Stimulated activated CD8-positive, alpha-beta memory T cell treated with anti-CD3 and anti-CD28 coated beads, Interleukin-2, amount 100 ng/mL, for 1 hour (primary cell): ENCODE results near the gene PPP2R5C.

Source experiments
- DNase-seq, 2 donors: peaks; one replicate each; pipeline ENCODE4 v3.0.0-alpha.2; 2020; ENCODE audit warnings: low read depth in 2 of 2

The PPP2R5C gene

GRCh38 chr14:101755591-101756324 lies 5.8 kb upstream of the PPP2R5C start:
- DNase-seq: no peak

- no peak for DNase-seq
Measured at GRCh38 chr14:101757064-101757838, 4.3 kb upstream of the PPP2R5C start.

GRCh38 chr14:101757839-101758211 lies 3.7 kb upstream of the PPP2R5C start:
- DNase-seq: no peak

DNA sequence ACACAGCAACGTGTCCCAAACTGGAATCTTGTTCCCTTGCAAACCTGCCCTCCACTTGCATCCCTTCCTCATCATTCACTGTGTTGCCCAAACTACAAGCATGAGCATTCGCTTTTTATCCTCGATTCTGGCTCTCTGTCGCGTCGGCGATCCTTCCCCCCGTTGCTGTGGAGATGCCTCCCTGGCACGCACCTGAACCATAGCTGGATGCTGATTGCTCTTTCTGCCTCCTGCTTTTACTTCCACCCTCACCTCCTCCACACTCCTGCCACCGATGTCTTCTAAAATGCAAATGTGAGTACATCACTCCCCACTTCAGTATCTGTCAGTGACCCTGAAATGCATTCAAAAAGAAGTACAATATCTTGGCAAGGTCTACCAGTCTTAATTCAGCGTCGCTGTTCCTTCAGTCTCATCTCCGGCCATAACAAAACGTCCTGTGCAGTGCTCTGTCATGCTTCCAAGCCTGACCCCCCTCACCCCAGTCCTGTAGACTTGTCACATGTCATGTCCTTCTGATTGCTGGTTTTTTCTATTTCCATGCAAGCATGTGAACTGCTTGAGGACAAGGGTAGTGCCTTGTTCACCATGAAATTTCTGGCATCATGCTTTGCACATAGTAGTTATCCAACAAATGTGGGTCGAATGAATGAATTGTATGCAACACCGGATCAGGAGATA lies 2.5 kb upstream of the PPP2R5C start:
- no peak for DNase-seq

DNA sequence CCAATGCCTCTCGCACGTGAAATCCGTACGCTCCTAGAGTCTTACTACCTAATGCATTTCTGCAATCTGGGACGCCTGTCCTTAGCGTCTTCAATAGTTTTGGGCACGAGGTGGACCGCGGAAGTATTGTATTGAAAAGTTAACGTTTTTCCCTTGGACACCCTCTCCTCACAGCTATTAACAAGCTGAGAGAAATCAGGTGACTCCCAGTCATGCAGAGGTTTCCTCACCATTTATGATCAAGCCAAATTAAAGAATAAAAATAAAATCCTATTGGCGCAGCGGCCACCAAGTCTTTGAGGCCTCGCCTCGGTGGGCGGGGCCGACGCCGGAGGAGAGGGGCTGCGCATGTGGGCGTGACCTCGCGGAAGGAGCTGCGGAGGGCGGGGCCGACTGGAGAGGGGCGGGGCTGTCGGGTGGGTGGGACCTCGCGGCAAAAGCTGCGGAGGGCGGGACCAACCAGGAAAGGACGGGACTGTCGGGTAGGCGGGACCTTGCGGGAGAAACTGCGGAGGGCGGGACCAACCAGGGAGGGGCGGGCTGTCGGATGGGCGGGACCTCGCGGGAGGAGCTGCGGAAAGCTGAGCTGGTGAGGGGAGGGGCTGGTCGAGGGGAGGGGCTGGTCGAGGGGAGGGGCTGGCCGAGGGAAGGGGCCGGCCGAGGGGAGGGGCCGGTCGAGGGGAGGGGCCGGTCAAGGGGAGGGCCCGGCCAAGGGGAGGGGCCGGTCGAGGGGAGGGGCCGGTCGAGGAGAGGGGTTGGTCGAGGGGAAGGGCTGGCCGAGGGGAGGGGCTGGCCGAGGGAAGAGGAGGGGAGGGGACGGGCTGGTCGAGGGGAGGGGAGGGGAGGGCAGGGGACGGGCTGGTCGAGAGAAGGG lies 1.1 kb upstream of the PPP2R5C start:
- DNase-seq: peak; percentile 93 to 96

DNA sequence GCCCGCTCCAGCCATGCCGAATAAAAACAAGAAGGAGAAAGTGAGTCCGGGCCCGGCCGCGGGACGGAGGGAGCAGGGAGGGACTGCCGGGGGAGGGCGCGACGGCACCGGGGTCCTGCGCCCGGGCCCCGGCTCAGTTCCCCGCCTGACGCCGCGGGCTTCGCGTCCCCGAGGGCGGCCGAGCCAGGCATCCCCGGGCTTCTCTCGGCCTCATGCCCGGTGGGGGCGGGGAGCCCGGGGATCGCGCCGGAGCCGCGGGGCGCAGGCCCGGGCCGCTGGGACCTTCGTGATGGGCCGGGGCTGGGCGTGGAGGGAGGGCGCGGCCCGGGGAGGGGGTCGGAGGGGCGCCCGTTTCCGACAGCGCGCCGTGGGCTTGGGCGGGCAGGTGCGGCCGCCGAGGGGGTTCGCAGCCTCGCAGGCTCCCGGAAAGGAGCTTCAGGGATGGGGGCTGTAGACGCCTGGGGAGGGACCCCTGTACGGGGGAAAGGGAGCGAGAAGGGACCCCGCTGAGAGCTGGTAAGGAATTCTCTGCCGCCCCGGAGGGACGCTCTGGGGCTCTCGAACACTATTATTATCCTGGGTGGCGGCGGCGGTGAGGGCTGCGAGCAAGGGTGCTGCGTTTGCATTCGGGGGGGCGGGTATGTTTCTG lies 496 bp downstream of the PPP2R5C start:
- no peak for DNase-seq

GRCh38 chr14:101762530-101763101 lies 1.1 kb downstream of the PPP2R5C start:
- no peak for DNase-seq

- DNase-seq: no peak
Measured at GRCh38 chr14:101763941-101764709, 2.6 kb downstream of the PPP2R5C start.

DNA sequence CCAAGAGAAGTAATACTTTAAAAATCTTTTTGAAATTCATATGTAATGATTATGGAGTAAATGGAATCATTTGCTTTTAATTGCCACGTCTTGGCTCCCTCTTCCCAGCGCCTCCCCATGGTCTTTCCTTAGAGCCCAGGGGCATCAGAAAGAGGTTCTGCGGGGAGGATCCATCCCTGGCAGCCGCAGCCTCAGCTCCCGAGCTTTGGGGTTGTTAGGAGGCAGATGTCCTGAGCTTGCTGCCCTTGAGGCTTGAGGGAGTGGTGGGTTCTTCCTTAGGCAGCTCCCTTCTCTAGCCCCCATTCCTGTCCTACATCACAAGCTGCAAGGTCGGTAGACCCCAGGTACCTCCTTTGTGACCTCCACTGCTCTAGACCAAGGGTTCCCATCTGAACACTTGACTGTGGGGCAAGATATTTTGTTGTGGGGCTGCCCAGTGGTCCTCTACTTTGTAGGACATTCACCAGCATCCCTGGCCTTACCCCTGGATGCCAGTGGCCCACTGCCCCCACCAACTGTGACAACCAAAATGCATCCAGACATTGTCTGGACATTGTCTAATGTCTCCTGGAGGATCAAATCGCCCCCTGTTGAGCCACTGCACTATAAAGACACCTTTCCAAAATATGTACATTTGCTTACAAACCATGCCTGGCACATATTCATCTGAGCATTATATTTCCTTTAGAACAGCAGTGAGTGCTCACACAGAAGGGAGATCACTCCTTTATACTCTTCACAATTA lies 6.3 kb downstream of the PPP2R5C start:
- no peak for DNase-seq

DNA sequence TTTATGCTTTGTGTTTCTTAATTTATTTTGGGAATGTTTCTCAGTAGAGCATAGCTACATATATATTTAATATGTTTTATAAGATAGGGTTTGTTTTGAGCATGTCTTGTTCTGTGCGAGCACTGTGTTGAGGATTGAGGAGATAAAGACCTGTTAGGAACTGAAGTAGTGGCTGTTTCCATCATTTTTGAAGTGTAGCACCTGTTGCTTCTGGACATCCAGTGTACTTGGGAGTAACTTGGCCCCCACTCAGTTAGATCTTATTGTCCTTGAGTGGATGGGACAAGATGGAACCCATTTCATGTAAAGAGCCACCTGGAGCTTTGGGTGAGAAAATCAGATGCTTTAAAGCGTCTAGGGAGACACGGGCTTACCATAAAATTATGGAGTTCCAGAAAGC lies 8.7 kb downstream of the PPP2R5C start:
- no peak for DNase-seq

GRCh38 chr14:101772770-101773169 lies 11.3 kb downstream of the PPP2R5C start:
- no peak for DNase-seq

- DNase-seq: no peak
Measured at GRCh38 chr14:101773378-101773777, 11.9 kb downstream of the PPP2R5C start.

DNA sequence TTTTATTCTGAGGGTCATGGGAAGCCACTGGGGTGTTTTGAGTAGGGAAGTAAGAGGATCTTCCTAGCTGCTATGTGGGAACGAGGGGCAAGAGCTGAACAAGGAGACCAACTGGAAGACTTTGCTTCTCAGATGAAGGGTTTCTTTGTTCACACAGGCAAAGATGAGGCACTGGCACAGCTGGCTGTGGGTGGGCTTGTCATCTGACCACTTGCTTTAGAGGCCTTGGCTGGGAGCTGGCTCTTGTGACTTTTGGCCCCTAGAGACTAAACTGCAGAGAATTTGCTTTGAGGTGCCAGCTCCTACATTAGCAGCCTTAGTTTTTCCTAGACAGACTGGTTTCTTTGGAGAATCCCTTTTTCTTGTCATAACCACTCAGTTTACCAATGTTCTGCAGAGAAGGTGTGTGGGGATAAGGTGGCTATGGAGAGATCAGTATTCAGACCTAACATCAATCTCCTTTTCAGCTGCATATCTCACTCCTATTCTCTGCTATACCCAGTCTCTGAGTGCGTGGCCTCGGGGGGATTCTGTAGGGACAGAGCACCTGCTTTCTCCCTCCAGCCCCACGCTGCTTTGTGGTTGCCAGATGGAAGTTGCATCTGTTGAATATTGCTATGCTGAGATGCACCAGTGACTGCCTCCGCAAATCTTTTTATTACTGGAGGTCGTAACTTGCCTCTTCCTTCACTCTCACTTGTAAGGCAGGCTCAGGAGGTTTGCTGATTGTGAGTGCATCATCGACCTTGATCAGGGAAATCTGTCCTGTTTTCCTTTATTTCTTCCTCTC lies 12.7 kb downstream of the PPP2R5C start:
- DNase-seq: no peak

DNA sequence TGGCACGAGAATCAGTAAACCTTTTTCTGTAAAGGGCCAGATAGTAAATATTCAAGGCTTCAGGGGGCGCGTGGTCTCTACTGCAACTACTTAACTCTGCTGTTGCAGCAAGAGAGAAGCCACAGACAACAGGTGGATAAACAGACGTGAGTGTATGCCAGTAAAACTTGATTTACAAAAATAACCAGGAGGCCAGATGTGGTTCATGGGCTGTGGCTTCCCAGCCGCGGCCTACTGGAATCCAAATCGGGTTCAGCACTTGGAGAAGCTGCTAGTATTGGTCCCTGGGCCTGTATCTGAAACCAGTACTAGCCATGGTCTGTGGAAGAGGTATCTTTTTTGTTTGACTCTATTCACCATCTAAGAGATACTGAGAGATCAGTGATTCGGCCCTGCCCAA lies 13.3 kb downstream of the PPP2R5C start:
- DNase-seq: no peak

GRCh38 chr14:101775826-101776225 lies 14.3 kb downstream of the PPP2R5C start:
- DNase-seq: no peak

GRCh38 chr14:101776344-101776743 lies 14.8 kb downstream of the PPP2R5C start:
- no peak for DNase-seq

DNA sequence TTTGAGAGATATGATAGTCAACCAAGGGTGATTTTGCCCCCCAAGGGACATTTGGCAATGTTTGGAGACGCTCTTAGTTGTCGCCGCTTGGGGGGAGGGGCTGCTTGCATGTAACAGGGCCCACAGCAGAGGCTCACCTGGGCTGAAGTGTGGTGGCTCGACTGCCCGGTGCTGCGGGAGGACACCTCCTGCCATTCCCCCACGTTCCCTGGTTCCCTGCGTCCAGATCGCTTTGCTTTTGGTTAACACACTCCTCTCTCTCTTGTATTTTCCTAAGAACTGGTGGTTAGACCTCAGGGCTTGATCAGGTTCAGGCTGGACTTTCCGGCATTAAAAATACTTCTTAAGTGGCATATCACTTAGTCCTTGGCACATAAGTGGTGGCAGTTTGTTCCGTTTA lies 18.9 kb downstream of the PPP2R5C start:
- DNase-seq: no peak

DNA sequence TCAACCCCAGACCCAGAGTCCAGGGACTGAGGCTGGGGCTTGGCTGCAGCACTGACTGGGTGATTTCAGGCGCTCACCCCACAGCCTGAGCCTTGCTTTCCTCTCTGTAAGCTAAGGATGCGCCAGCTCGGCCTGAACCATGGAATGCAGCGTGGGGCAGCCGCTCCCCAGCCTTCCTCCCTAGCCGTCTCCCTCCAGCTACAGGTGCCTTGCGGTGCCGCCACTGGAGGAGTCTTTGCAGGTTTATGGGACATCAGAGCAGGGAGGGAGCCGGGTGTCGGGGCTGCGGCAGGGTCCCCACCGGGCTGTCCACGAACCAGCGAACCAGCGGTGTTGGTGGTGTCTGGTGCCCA lies 19.4 kb downstream of the PPP2R5C start:
- DNase-seq: no peak
